ENCODE measurements around the gene FARP2. TPM values are rescaled to one million over a fixed set of nuclear protein-coding genes. Genes with fewer than 3 reads are reported as not detected.

Gene FARP2
- total and polyA plus RNA-seq, 2 of the 13 experiments (the other 11 are each of a cell fraction or from before 2014, with no cell fraction given): 28.0 to 45.4 TPM

- peak; percentile 74 for TF ChIP-seq XRCC5 (optimal IDR thresholded peaks at IDR 0.05; ENCODE audit: low read length)
- TF ChIP-seq ZNF761 (CRISPR knock-in tag; conservative IDR thresholded peaks at IDR 0.05): 0 out of 2 replicates have a peak, but pooled peaks have one; percentile 67
- 0 out of 2 replicates have a peak, but pooled peaks have one; percentile 24 for TF ChIP-seq RARA (CRISPR knock-in tag; IDR thresholded peaks at IDR 0.05)
- peak; percentile 43; the same call in 1 of the 2 replicates for TF ChIP-seq ZSCAN29 (CRISPR knock-in tag; conservative IDR thresholded peaks at IDR 0.05)
- peak; percentile 83 for TF ChIP-seq ZFX (CRISPR knock-in tag; IDR thresholded peaks at IDR 0.05; ENCODE audit: low read depth)
- no peak for TF ChIP-seq DR1 (CRISPR knock-in tag; IDR thresholded peaks at IDR 0.05)
- no peak for TF ChIP-seq ZNF460 (CRISPR knock-in tag; IDR thresholded peaks at IDR 0.05; ENCODE audit: borderline replicate concordance)
- 0 out of 2 replicates have a peak, but pooled peaks have one; percentile 70 for TF ChIP-seq ZSCAN31 (CRISPR knock-in tag; IDR thresholded peaks at IDR 0.05; ENCODE audit: low read depth)
- TF ChIP-seq, protein P1, sequence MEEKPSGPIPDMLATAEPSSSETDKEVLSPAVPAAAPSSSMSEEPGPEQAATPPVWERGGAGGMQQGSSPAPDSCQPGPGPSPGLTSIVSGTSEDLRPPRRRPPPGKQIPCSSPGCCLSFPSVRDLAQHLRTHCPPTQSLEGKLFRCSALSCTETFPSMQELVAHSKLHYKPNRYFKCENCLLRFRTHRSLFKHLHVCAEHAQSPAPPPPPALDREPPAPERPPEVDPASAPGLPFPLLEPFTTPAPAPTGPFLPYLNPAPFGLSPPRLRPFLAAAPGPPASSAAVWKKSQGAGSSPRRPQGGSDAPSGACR (CRISPR knock-in tag; IDR thresholded peaks at IDR 0.05): no peak
- TF ChIP-seq MLXIP (CRISPR knock-in tag; IDR thresholded peaks at IDR 0.05; ENCODE audit: borderline replicate concordance): no peak
- no peak for TF ChIP-seq SKIL (CRISPR knock-in tag; IDR thresholded peaks at IDR 0.05; ENCODE audit: borderline replicate concordance)
- TF ChIP-seq ZNF512B (CRISPR knock-in tag; IDR thresholded peaks at IDR 0.05; ENCODE audit: borderline replicate concordance): no peak
- peak; percentile 50 for TF ChIP-seq ASH2L (IDR thresholded peaks at IDR 0.05; ENCODE audit: insufficient read length, low read depth, low read length)
- no peak for TF ChIP-seq TEF (CRISPR knock-in tag; IDR thresholded peaks at IDR 0.05)
- TF ChIP-seq ZNF772 (CRISPR knock-in tag; IDR thresholded peaks at IDR 0.05): peak; percentile 77
Observed at GRCh38 chr2:241359481-241360045, 3.5 kb downstream of the FARP2 start (continued).

Measured in HepG2 (cell line).